NOMO-1 treated with DMSO at 0.1 percent for 48 hours (cell line): ENCODE data around the gene GLIPR1L2.

ENCODE experiments used
- DNase-seq: peaks from one replicate; lab custom pipeline; 2025; ENCODE audit not compliant: unreplicated experiment; lab: John Stamatoyannopoulos, UW

The GLIPR1L2 gene

DNA sequence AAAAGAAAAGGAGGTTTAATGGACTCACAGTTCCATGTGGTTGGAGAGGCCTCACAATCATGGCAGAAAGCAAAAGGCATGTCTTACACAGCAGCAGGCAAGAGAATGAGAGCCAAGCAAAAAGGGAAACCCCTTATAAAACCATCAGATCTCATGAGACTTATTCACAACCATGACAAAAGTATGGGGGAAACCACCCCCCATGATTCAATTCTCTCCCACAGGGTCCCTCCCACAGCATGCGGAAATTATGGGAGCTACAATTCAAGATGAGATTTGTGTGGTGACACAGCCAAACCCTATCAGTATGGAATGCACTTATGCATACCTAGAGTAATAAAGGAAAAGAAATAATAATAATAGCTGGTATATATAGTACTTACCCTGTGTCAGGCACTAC is 85.2 kb downstream of the GLIPR1L2 start:
- no peak for DNase-seq

DNA sequence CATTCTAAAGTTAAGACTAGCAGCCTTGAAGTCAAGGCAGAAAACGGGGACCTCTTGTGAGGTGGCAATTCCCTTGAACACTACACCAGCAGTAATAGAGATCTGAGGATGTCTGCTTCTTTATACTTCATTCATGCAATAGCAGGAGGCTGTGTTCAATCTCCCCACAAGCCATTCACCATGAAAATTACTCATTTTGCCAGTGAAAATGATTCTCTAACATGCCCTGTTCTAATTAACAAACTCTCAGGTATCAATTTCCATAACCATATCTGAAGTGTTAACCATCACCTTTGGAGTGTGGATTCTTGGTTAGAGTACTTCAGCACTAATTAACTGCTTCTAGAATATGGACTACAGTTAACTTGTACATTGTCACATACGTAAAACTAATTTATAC is 86.2 kb downstream of the GLIPR1L2 start:
- DNase-seq, result no peak

DNA sequence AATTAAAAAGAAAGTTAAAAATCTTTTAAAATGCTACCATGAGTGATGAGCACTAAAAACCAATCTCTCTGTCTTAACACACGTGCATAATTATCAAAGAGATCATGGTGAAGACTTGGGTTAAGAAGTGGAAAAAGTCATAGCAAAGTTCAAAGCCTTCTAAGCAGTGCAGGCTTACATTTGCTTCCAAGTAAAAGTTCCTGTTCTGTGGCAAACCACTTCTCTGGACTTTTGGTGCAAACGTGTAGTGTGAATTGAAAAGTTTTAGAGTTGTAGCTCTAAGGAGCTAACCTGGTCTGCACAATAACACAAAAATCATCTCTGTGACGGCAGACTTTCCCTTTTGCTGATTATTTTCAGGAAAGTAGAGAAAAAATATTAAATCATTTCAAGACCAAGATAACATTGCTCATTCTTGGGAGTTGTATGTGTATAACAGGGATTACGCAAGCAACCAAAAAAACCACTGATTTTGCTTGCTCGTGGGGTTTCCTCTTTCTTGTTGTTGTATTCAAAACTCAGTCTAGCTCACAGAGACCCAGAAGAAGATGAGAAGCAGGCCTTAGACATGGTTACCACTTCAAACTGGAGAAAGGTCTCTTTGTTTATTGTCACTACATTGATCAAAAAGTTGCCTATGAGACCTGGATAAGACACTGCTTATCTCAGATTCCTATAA is 87.4 kb downstream of the GLIPR1L2 start:
- DNase-seq, result peak; percentile 92

DNA sequence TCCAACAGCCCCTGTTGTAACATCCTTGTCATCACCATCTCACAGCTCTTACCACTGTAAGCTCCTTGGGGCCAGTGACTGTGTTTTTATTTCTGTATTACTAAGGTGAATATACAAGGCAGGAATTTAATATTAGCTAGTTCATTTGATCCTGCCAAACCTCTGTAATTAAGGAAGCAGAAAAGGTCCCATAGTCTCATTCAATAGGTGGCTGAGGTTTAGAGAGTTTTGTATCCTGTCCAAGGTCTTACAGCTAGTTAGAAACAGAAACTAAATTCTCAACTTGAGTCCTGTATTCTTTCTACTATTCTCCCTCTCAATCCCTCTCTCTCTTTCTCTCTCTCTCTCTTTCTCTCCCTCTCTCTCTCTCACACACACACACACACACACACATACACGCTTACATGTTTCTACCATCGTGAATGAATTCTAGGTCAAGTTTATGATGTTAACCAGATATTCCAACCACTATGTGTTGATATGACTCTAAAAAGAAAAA is 89.1 kb downstream of the GLIPR1L2 start:
- DNase-seq, result peak; percentile 38

DNA sequence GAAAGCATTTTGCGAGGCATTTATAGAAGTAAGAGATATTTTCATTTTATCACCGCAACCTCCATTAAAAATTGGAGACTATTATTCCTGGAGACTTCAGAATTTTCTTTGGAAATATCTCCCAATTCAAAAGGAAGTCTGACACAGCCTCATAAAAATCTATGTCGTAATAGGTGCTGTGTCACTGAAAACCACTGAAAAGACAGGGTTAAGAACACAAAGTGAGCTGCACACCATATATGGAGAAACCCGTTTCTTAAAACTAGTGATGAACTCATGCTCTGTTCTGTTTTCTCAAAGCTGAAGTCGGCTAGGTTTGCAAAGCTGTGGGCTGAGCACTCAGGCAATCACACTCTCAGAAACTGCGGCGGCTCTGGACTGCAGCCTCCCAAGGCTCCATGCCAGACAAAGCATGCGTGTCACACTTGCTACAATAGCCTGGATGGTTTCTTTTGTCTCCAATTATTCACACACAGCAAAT is 89.6 kb downstream of the GLIPR1L2 start, which contains the start of gene GLIPR1:
Gene GLIPR1, plus strand, starts transcription at position 287 of the 481 bp plus-strand sequence. Its CDS starts 126 bp downstream, at position 413.
- peak; percentile 96 for DNase-seq

DNA sequence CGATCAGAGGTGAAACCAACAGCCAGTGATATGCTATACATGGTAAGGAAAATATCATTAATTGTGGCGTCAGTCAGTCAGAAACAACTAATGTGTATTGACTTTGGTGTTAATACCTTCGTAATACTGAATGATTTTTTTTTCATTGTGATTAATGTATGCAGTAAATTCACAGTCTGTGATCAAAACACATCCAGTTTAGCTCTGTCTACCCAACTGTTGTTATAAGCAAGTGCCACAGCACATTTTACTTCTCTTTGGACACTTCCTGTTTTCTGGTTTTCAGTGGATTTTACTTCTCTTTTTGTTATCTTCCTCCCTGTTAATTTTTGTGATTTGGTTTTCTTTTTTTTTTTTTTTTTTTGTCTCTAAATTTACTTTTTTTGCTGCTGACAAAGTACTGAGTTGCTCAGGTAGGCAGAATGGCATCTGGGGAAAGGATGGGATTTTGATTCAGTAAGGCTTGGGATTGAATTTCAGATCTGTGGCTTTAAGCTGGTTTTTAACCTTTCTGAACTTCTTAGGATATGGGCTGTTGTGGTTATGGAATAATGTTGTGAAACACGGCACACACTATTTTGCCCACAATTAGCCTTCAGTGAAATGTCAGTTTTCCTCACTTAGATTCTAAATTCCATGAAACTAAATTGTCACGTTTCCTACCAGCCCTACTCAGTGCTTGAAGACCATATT is 90.3 kb downstream of the GLIPR1L2 start:
- DNase-seq, result peak; percentile 78

DNA sequence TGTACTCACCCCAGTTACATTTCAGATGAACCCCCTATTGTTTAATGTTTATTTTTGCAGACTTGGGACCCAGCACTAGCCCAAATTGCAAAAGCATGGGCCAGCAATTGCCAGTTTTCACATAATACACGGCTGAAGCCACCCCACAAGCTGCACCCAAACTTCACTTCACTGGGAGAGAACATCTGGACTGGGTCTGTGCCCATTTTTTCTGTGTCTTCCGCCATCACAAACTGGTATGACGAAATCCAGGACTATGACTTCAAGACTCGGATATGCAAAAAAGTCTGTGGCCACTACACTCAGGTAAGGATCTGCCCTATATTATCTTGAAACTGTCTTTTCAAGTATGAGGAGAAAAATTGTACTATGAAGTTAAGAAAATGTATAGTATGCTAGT is 90.9 kb downstream of the GLIPR1L2 start:
- DNase-seq, result peak; percentile 31
